Caco-2 (cell line): Measurements from ENCODE around the gene MTG1. TPM values are rescaled to one million over a fixed set of nuclear protein-coding genes. Genes with fewer than 3 reads are reported as not detected.

Experiments
- BruUV-seq: library from RNA; stranded (reverse); fragments of 400-500 nt; replicated peaks from 2 replicates; lab custom pipeline; 2021; lab: Mats Ljungman, UMichigan
- CTCF ChIA-PET: fragments of 300-600 bp; sonication (Branson Sonifier 250); formaldehyde crosslinking; loops from one replicate; lab custom pipeline; 2022; ENCODE audit warnings: antibody characterized with exemption; lab: Charles Lee
- POLR2A ChIA-PET: fragments of 300-600 bp; sonication (Branson Sonifier 250); formaldehyde crosslinking; loops from one replicate; lab custom pipeline; 2022; ENCODE audit warnings: antibody characterized with exemption; lab: Charles Lee
- DNase-seq, 2 experiments: peaks; one replicate each; pipeline versions ENCODE4 v3.0.0 to v3.0.0-alpha.2; 2020 to 2022
- H3K27me3 ChIP-seq: replicated peaks from 2 replicates; pipeline ENCODE4 v1.6.0; 2011; ENCODE audit warnings: low read length; ENCODE audit not compliant: control insufficient read depth, insufficient read depth
- H3K36me3 ChIP-seq: 2 replicates; pipeline ENCODE4 v1.5.1; 2011; ENCODE audit warnings: low read length; ENCODE audit not compliant: control insufficient read depth, insufficient read depth
- H3K4me1 ChIP-seq: fragments of 250-450 bp; sonication (Bioruptor Pico); 2 replicates; pipeline ENCODE4 v1.5.1; 2020; ENCODE audit warnings: mild to moderate bottlenecking
- H3K4me3 ChIP-seq: 2 replicates; pipeline ENCODE4 v1.5.1; 2011; ENCODE audit warnings: low read depth, mild to moderate bottlenecking, control low read depth, low read length
- H3K9me3 ChIP-seq: fragments of 250-450 bp; sonication (Bioruptor Pico); 2 replicates; pipeline ENCODE4 v1.5.1; 2020; ENCODE audit warnings: mild to moderate bottlenecking, moderate library complexity
- H3K27ac Mint-ChIP-seq: one replicate; pipeline ENCODE4 v1.8.0; 2022; ENCODE audit warnings: mixed read lengths; ENCODE audit not compliant: unreplicated experiment
- H3K27me3 Mint-ChIP-seq: one replicate; pipeline ENCODE4 v1.8.0; 2022; ENCODE audit warnings: mixed read lengths; ENCODE audit not compliant: insufficient read depth, unreplicated experiment
- H3K36me3 Mint-ChIP-seq: one replicate; pipeline ENCODE4 v1.8.0; 2022; ENCODE audit warnings: mild to moderate bottlenecking, mixed read lengths; ENCODE audit not compliant: insufficient read depth, unreplicated experiment
- H3K4me1 Mint-ChIP-seq: one replicate; pipeline ENCODE4 v1.8.0; 2022; ENCODE audit warnings: low read depth, mixed read lengths; ENCODE audit not compliant: unreplicated experiment
- H3K4me3 Mint-ChIP-seq: one replicate; pipeline ENCODE4 v1.8.0; 2022; ENCODE audit warnings: mild to moderate bottlenecking, moderate library complexity, mixed read lengths; ENCODE audit not compliant: unreplicated experiment
- H3K9me3 Mint-ChIP-seq: one replicate; pipeline ENCODE4 v1.8.0; 2022; ENCODE audit warnings: mixed read lengths; ENCODE audit not compliant: unreplicated experiment
- CTCF ChIP-seq, 2 experiments: fragments of 200-600 bp in 1 of 2; IDR thresholded peaks; 1 replicate in 1 of 2; 2 replicates in 1 of 2; pipeline versions ENCODE4 v1.5.1 to v1.8.0; 2011 to 2022; ENCODE audit warnings: antibody characterized with exemption in 1 of 2, control low read depth in 1 of 2, inconsistent platforms in 1 of 2, low read depth in 1 of 2, low read length in 1 of 2, mild to moderate bottlenecking in 1 of 2, moderate library complexity in 1 of 2; ENCODE audit not compliant: insufficient read depth in 1 of 2, severe bottlenecking in 1 of 2, unreplicated experiment in 1 of 2
- intact Hi-C: fragments of 100-400 bp; cut with micrococcal nuclease; formaldehyde crosslinking; loops from one replicate; pipeline ENCODE4 v1.10.0; 2022; ENCODE audit not compliant: unreplicated experiment
- total RNA-seq: library from RNA; stranded (reverse); gene quantifications from 2 replicates; pipeline ENCODE4 v1.2.3, GENCODE V29; 2022

The MTG1 gene
- total RNA-seq, 1 experiment from 2014 or later: 113 TPM

GRCh38 chr10:133461841-133462240 lies 67.9 kb downstream of the MTG1 start:
- Histone ChIP-seq H3K4me1 (no peaks in the 10 kb centered on the region), H3K36me3 (no peaks in the 10 kb centered on the region), H3K27me3 (no peaks in the 10 kb centered on the region), H3K4me3 (no peak overlapping the region), H3K9me3 (peaks cover 6% of the 10 kb centered on the region; the same call in 1 of the 2 replicates)
- Mint-ChIP-seq H3K4me3 (no peak overlapping the region), H3K4me1 (no peaks in the 10 kb centered on the region), H3K9me3 (peaks cover 6% of the 10 kb centered on the region), H3K27me3 (peaks cover 4% of the 10 kb centered on the region), H3K27ac (no peak overlapping the region), H3K36me3 (no peaks in the 10 kb centered on the region)
- TF ChIP-seq CTCF (IDR thresholded peaks at IDR 0.05; ENCODE audit: insufficient read depth in 1 of 2, low read depth in 1 of 2, low read length in 1 of 2, severe bottlenecking in 1 of 2, unreplicated experiment in 1 of 2): no peak
- no TSS peak for BruUV-seq
- intact Hi-C loops: no loop called here
- POLR2A ChIA-PET: no interaction called here
- CTCF ChIA-PET: no interaction called here
- no peak for DNase-seq

- Histone ChIP-seq H3K27me3 (no peaks in the 10 kb centered on the region), H3K9me3 (peaks cover 6% of the 10 kb centered on the region; the same call in 1 of the 2 replicates), H3K36me3 (no peaks in the 10 kb centered on the region), H3K4me3 (no peak overlapping the region), H3K4me1 (no peaks in the 10 kb centered on the region)
- intact Hi-C loops: no loop called here
- TF ChIP-seq CTCF (IDR thresholded peaks at IDR 0.05; ENCODE audit: insufficient read depth in 1 of 2, low read depth in 1 of 2, low read length in 1 of 2, severe bottlenecking in 1 of 2, unreplicated experiment in 1 of 2): no peak
- POLR2A ChIA-PET: no interaction called here
- no peaks in the 10 kb centered on the region for H3K4me1 Mint-ChIP-seq
- CTCF ChIA-PET: no interaction called here
- no peak for DNase-seq
- H3K27ac Mint-ChIP-seq: no peak overlapping the region
- H3K9me3 Mint-ChIP-seq: peaks cover 6% of the 10 kb centered on the region
- no peaks in the 10 kb centered on the region for H3K36me3 Mint-ChIP-seq
- H3K4me3 Mint-ChIP-seq: no peak overlapping the region
- BruUV-seq: no TSS peak
- H3K27me3 Mint-ChIP-seq: peaks cover 4% of the 10 kb centered on the region
Observed at GRCh38 chr10:133462512-133463305, 68.8 kb downstream of the MTG1 start.

- Mint-ChIP-seq H3K27me3 (peaks cover 9% of the 10 kb centered on the region), H3K9me3 (peaks cover 6% of the 10 kb centered on the region), H3K4me1 (no peaks in the 10 kb centered on the region), H3K36me3 (no peaks in the 10 kb centered on the region), H3K4me3 (no peak overlapping the region), H3K27ac (no peak overlapping the region)
- H3K27me3 ChIP-seq: no peaks in the 10 kb centered on the region
- H3K4me3 ChIP-seq: no peak overlapping the region
- H3K4me1 ChIP-seq: no peaks in the 10 kb centered on the region
- POLR2A ChIA-PET: no interaction called here
- BruUV-seq: no TSS peak
- peaks cover 8% of the 10 kb centered on the region; the same call in 1 of the 2 replicates for H3K9me3 ChIP-seq
- CTCF ChIA-PET: no interaction called here
- TF ChIP-seq CTCF (IDR thresholded peaks at IDR 0.05; ENCODE audit: insufficient read depth in 1 of 2, low read depth in 1 of 2, low read length in 1 of 2, severe bottlenecking in 1 of 2, unreplicated experiment in 1 of 2): no peak
- no peaks in the 10 kb centered on the region for H3K36me3 ChIP-seq
- intact Hi-C loops: no loop called here
- no peak for DNase-seq
Observed at GRCh38 chr10:133464582-133465031, 70.7 kb downstream of the MTG1 start.
